GM10847 (cell line): Measurements from ENCODE around the gene EFCAB8.

Experiments used
- POLR2A ChIP-seq: IDR thresholded peaks from 2 replicates; pipeline ENCODE4 v1.6.1; 2011; ENCODE audit not compliant: insufficient read length; ENCODE audit errors: extremely low read depth

EFCAB8 gene

GRCh38 chr20:32861446-32861845 lies 2.7 kb downstream of the EFCAB8 start:
- TF ChIP-seq POLR2A, result no peak

GRCh38 chr20:32869562-32869961 lies 10.8 kb downstream of the EFCAB8 start:
- TF ChIP-seq POLR2A, result no peak

DNA sequence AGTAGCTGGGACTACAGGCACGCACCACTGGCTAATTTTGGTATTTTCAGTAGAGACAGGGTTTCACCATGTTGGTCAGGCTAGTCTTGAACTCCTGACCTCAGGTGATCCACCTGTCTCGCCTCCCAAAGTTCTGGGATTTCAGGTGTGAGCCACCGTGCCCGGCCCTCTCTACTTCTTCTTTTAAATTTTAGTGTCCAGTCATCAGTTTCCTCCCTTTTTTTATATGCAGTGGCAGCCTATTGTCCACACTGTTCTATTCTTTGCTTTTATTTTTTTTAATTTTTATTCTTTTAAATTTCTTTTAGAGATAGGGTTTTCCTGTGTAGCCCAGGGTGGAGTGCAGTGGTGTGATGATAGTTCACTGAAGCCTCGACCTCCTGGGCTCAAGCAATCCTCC lies 12.3 kb downstream of the EFCAB8 start:
- no peak for TF ChIP-seq POLR2A

GRCh38 chr20:32871627-32872160 lies 13.0 kb downstream of the EFCAB8 start:
- no peak for TF ChIP-seq POLR2A

DNA sequence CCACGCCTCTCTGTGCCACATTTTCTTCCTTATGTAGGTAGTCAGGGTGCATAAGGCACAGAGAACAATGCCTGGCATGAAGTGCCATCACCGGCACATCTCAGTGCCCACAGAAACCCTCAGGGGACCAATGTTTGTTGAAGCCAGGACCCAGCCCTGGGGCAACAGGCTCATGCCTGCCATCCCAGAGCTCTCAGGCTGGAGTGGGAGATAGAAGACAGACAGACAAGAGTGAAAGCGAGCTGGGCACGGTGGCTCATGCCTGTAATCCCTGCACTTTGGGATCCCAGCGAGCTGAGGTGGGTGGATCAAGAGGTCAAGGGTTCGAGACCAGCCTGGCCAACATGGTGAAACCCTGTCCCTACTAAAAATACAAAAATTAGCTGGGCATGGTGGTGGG lies 13.5 kb downstream of the EFCAB8 start:
- no peak for TF ChIP-seq POLR2A

DNA sequence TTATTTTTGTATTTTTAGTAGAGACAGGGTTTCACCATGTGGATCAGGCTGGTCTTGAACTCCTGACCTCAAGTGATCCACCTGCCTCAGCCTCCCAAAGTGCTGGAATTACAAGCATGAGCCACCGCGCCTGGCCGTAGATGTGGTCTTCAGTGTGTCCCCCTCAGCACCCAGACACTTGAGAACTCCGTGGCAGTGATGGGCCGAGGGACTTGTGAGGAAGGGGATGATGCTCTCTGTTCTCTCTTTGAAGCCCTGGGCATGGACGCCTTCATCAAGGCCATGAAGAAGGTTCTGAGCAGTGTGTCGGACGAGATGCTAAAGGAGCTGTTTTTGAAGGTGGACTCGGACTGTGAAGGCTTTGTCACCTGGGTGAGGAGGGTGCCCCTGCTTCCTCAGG lies 16.9 kb downstream of the EFCAB8 start:
- TF ChIP-seq POLR2A, result no peak

GRCh38 chr20:32877507-32877906 lies 18.8 kb downstream of the EFCAB8 start:
- TF ChIP-seq POLR2A, result no peak

- no peak for TF ChIP-seq POLR2A
Observed at GRCh38 chr20:32878820-32879219, 20.1 kb downstream of the EFCAB8 start.

DNA sequence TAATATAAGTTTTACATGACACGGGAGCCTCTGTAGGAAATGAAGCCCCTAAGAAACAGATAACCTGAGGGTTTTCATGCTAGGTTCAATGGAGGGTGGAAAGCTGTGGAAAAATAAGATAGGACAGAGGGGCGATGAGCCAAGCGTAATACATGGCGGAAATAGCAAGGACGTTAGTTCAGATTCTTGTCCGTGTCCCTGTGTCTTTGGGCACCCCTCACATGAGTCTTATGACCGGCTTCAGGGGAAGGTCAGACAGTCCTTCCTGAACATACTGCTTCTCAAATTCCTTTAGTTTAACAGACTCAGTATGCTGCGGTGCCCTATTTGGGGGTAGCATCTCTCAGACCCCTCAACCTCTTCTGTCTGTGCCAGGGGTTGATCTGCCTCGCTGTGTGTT lies 20.8 kb downstream of the EFCAB8 start:
- TF ChIP-seq POLR2A, result no peak

- no peak for TF ChIP-seq POLR2A
Observed at GRCh38 chr20:32880635-32881034, 21.9 kb downstream of the EFCAB8 start.

GRCh38 chr20:32883081-32883480 lies 24.4 kb downstream of the EFCAB8 start:
- no peak for TF ChIP-seq POLR2A

GRCh38 chr20:32885185-32885584 lies 26.5 kb downstream of the EFCAB8 start:
- TF ChIP-seq POLR2A, result no peak

- TF ChIP-seq POLR2A, result no peak
Observed at GRCh38 chr20:32885952-32886351, 27.2 kb downstream of the EFCAB8 start.

- no peak for TF ChIP-seq POLR2A
Observed at GRCh38 chr20:32886652-32887051, 27.9 kb downstream of the EFCAB8 start.

DNA sequence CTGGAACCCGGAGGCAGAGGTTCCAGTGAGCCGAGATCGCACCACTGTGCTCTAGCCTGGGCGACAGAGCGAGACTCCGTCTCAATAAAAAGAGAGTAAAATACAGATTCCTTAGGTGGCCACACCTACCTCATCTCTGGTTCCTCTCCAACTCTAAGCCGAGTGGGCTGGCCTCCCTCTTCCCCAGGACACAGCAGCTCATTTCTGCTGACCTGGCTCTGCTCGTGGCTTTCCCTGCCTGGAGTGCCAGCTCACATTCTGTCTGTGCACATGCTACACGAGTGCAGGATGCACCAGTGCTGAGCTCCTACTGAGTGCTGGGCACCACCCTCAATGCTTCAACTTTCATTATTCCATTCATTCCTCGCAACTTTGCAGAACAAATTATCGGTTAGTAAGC lies 28.8 kb downstream of the EFCAB8 start:
- no peak for TF ChIP-seq POLR2A

DNA sequence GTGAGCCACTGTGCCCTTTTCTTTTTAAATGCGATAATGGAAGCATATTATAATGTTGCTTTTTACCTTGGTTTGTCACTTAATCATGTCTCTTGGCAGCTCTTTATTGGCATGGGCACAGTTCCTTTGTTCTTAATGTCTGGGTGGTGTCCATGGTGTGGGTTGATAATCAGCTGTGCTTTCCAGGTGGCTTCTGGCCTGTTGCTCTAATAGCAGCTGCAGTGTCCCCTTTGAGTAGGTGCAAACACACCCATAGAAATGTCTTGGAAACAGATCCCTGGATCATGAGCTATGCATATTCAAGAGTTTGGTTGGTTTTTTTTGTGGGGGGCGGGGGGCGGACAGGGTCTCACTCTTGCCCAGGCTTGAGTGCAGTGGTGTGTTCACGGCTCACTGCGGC lies 29.9 kb downstream of the EFCAB8 start:
- no peak for TF ChIP-seq POLR2A

DNA sequence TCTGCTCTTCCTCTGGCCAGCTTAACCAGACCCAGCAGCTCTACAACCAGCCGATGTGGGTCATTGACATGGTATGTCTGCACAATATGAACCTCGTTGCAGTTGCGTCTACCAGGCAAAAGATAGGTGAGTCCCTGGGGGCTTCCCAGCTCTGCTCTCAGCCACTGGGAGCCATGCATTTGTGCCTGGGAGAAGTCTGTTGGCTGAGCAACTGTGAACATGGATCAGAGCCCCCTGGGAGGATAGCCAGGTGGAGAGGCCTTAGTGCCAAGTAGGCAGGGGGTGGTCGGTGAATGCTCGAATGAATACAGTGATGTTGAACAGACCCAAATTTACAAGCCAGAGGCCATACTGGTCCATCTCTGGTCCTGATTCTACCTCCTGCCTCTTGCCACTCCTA lies 30.6 kb downstream of the EFCAB8 start:
- TF ChIP-seq POLR2A, result no peak

DNA sequence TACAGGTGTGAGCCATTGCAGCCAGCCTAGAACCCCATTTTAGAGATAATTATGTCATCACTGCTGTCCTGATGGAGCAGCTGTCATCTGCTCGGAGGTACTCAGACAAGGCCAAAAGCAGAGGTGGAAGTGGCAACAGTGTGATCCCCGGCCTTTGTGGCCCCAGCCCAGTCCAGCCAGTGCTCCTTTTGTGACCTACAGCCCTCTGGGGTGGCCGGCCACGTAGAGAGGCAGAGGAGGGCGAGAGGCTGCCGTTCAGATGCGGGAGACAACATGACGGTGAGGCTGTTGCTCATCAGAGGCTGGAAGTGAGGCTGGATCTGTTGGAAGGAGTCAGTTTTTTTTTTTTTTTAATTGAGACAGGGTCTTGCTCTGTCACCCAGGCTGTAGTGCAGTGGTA lies 32.8 kb downstream of the EFCAB8 start:
- TF ChIP-seq POLR2A, result no peak
